SK-N-SH (cell line): ENCODE data around the gene MTCP1. TPM values are rescaled to one million over a fixed set of nuclear protein-coding genes. Genes with fewer than 3 reads are reported as not detected.

ENCODE experiments used
- CTCF ChIA-PET: fragments of 300-600, 350-600 bp; formaldehyde crosslinking; extraction: SDS; loops from one replicate; lab custom pipeline; 2021; lab: Yijun Ruan, JAX
- POLR2A ChIA-PET: fragments of 350-600 bp; sonication (Branson Sonifier 250); formaldehyde crosslinking; extraction: SDS; loops from one replicate; lab custom pipeline; 2020; ENCODE audit warnings: antibody characterized with exemption, inconsistent platforms; lab: Yijun Ruan, JAX
- DNase-seq: peaks from one replicate; pipeline ENCODE4 v3.0.0; 2012
- H2AFZ ChIP-seq: fragments of 200-600 bp; sonication (generic); 2 replicates; pipeline ENCODE4 v1.8.1; 2016; ENCODE audit warnings: antibody characterized with exemption, mild to moderate bottlenecking, low read depth
- H3F3A ChIP-seq: fragments of 200-600 bp; sonication (generic); replicated peaks from 2 replicates; pipeline ENCODE3; 2016; ENCODE audit warnings: antibody characterized with exemption, mild to moderate bottlenecking; ENCODE audit not compliant: insufficient read depth
- H3K27ac ChIP-seq, 2 experiments: fragments of 200-500 bp in 1 of 2; fragments of 200-600 bp in 1 of 2; sonication (Bioruptor generic) in 1 of 2; sonication (generic), shearing (Covaris generic) in 1 of 2; 2 replicates each; pipeline versions ENCODE4 v1.5.1 to v1.6.1; 2014 to 2016; ENCODE audit warnings: low read depth in 2 of 2, inconsistent platforms in 1 of 2, low read length in 1 of 2, mild to moderate bottlenecking in 1 of 2, mixed read lengths in 1 of 2
- H3K27me3 ChIP-seq: fragments of 200-600 bp; sonication (generic), shearing (Covaris generic); 2 replicates; pipeline ENCODE4 v1.6.1; 2016; ENCODE audit warnings: mixed run types; ENCODE audit not compliant: insufficient read depth
- H3K36me3 ChIP-seq, 2 experiments: fragments of 200-500 bp in 1 of 2; fragments of 200-600 bp in 1 of 2; sonication (Bioruptor generic) in 1 of 2; sonication (generic) in 1 of 2; replicated peaks in 1 of 2; 2 replicates each; pipeline versions ENCODE3 to v1.5.1; 2014 to 2016; ENCODE audit warnings: low read length in 1 of 2, mild to moderate bottlenecking in 1 of 2; ENCODE audit not compliant: insufficient read depth in 2 of 2, control insufficient read depth in 1 of 2
- H3K4me1 ChIP-seq, 2 experiments: fragments of 200-500 bp in 1 of 2; fragments of 200-600 bp in 1 of 2; sonication (Bioruptor generic) in 1 of 2; sonication (generic), shearing (Covaris generic) in 1 of 2; 2 replicates each; pipeline versions ENCODE4 v1.5.1 to v1.6.1; 2014 to 2016; ENCODE audit warnings: low read depth in 1 of 2, low read length in 1 of 2, mixed run types in 1 of 2; ENCODE audit not compliant: insufficient read depth in 2 of 2, control insufficient read depth in 1 of 2
- H3K4me2 ChIP-seq: fragments of 200-600 bp; sonication (generic), shearing (Covaris generic); 2 replicates; pipeline ENCODE4 v1.6.1; 2017; ENCODE audit warnings: mixed run types
- H3K4me3 ChIP-seq, 2 experiments: fragments of 200-500 bp in 1 of 2; fragments of 200-600 bp in 1 of 2; sonication (Bioruptor generic) in 1 of 2; sonication (generic), shearing (Covaris generic) in 1 of 2; 2 replicates each; pipeline versions ENCODE4 v1.5.1 to v1.8.1; 2014 to 2016; ENCODE audit warnings: low read depth in 2 of 2, inconsistent platforms in 1 of 2, low read length in 1 of 2, mild to moderate bottlenecking in 1 of 2, mixed read lengths in 1 of 2, moderate library complexity in 1 of 2
- H3K79me2 ChIP-seq: fragments of 200-600 bp; sonication (generic); 2 replicates; pipeline ENCODE4 v1.8.1; 2017; ENCODE audit warnings: mild to moderate bottlenecking; ENCODE audit not compliant: insufficient read depth
- H3K9ac ChIP-seq: fragments of 200-600 bp; sonication (generic); 2 replicates; pipeline ENCODE4 v1.6.1; 2017; ENCODE audit warnings: mixed run types
- H3K9me2 ChIP-seq: fragments of 200-600 bp; sonication (generic); 2 replicates; pipeline ENCODE4 v1.6.1; 2017; ENCODE audit warnings: mixed run types
- H3K9me3 ChIP-seq: fragments of 200-600 bp; sonication (generic); 2 replicates; pipeline ENCODE4 v1.6.1; 2017; ENCODE audit warnings: mixed run types, mild to moderate bottlenecking, moderate library complexity
- H4K20me1 ChIP-seq: fragments of 200-600 bp; sonication (generic); 2 replicates; pipeline ENCODE4 v1.6.1; 2017; ENCODE audit warnings: mild to moderate bottlenecking, mixed run types; ENCODE audit not compliant: insufficient read depth
- CHD2 ChIP-seq: fragments of 150-350 bp; IDR thresholded peaks from 2 replicates; pipeline ENCODE4 v1.6.1; 2018; ENCODE audit warnings: low read length; ENCODE audit not compliant: partially characterized antibody
- ELF1 ChIP-seq: IDR thresholded peaks from 2 replicates; pipeline ENCODE4 v1.4.0; 2012
- EP300 ChIP-seq, 2 experiments: IDR thresholded peaks; 2 replicates each; pipeline versions ENCODE4 v1.4.0 to v1.6.1; 2012; ENCODE audit warnings: borderline replicate concordance in 1 of 2, low read depth in 1 of 2, low read length in 1 of 2
- EZH2phosphoT487 ChIP-seq: fragments of 200-600 bp; sonication (generic); IDR thresholded peaks from 2 replicates; pipeline ENCODE4 v1.6.1; 2017; ENCODE audit warnings: low read depth, mixed run types, mild to moderate bottlenecking, antibody characterized with exemption, moderate library complexity, borderline replicate concordance
- FOXJ3 ChIP-seq: sonication (generic); formaldehyde crosslinking; IDR thresholded peaks from 2 replicates; pipeline ENCODE4 v1.5.1; 2020; ENCODE audit warnings: mild to moderate bottlenecking, missing genetic modification reagents
- FOXM1 ChIP-seq: IDR thresholded peaks from 2 replicates; pipeline ENCODE4 v1.4.0; 2012; ENCODE audit warnings: low read depth, mild to moderate bottlenecking
- GATA2 ChIP-seq: sonication (generic); formaldehyde crosslinking; IDR thresholded peaks from 2 replicates; pipeline ENCODE4 v1.5.0; 2020; ENCODE audit warnings: mild to moderate bottlenecking, missing genetic modification reagents
- JUND ChIP-seq: IDR thresholded peaks from 2 replicates; pipeline ENCODE4 v1.4.0; 2012
- MAX ChIP-seq: IDR thresholded peaks from 2 replicates; pipeline ENCODE4 v1.4.0; 2012; ENCODE audit warnings: low read depth
- MEF2A ChIP-seq: IDR thresholded peaks from 2 replicates; pipeline ENCODE4 v1.4.0; 2012; ENCODE audit warnings: low read depth, borderline replicate concordance
- MXI1 ChIP-seq: IDR thresholded peaks from 2 replicates; pipeline ENCODE4 v1.6.1; 2012; ENCODE audit warnings: mild to moderate bottlenecking, low read depth, low read length, improper control_type of control experiment
- NRF1 ChIP-seq: IDR thresholded peaks from 2 replicates; pipeline ENCODE4 v1.6.1; 2012; ENCODE audit warnings: low read depth, mild to moderate bottlenecking, low read length
- RAD21 ChIP-seq: IDR thresholded peaks from 2 replicates; pipeline ENCODE4 v1.6.1; 2012; ENCODE audit warnings: mild to moderate bottlenecking, low read length
- REST ChIP-seq: IDR thresholded peaks from 2 replicates; pipeline ENCODE4 v1.6.1; 2012; ENCODE audit warnings: mild to moderate bottlenecking, low read depth, low read length, moderate library complexity
- RFX5 ChIP-seq: IDR thresholded peaks from 2 replicates; pipeline ENCODE4 v1.6.1; 2012; ENCODE audit warnings: mild to moderate bottlenecking, improper control_type of control experiment, low read length
- SIN3A ChIP-seq: IDR thresholded peaks from 2 replicates; pipeline ENCODE4 v1.6.1; 2012; ENCODE audit warnings: low read depth, mild to moderate bottlenecking, low read length, moderate library complexity, borderline replicate concordance
- TAF1 ChIP-seq: IDR thresholded peaks from 2 replicates; pipeline ENCODE4 v1.6.1; 2012; ENCODE audit warnings: low read depth, mild to moderate bottlenecking, low read length, moderate library complexity, borderline replicate concordance
- TEAD4 ChIP-seq: IDR thresholded peaks from 2 replicates; pipeline ENCODE4 v1.4.0; 2012; ENCODE audit warnings: mild to moderate bottlenecking, borderline replicate concordance; ENCODE audit not compliant: insufficient read depth
- USF1 ChIP-seq: IDR thresholded peaks from 2 replicates; pipeline ENCODE4 v1.4.0; 2012; ENCODE audit warnings: low read depth, borderline replicate concordance
- USF2 ChIP-seq: fragments of 150-350 bp; IDR thresholded peaks from 2 replicates; pipeline ENCODE4 v1.6.1; 2017; ENCODE audit warnings: antibody characterized with exemption, low read length, low read depth, borderline replicate concordance
- YY1 ChIP-seq: IDR thresholded peaks from 2 replicates; pipeline ENCODE4 v1.4.0; 2012; ENCODE audit warnings: low read depth, mild to moderate bottlenecking
- WGBS: methylation state at CpG from one replicate; pipeline ENCODE4 v1.1.6; 2017; ENCODE audit warnings: low lambda C conversion rate; 5-methylcytosine and 5-hydroxymethylcytosine counted together
- polyA plus RNA-seq, 3 experiments: library from polyadenylated mRNA; depleted of rRNA; stranded (reverse); fragments of >200 nt; gene quantifications; 2 replicates each; pipeline ENCODE4 v1.2.3, GENCODE V29; 2012
- TF ChIP-seq, protein P1 (sequence below): IDR thresholded peaks from 2 replicates; pipeline ENCODE4; 2012

The MTCP1 gene
- polyA plus RNA-seq, 1 of the 3 experiments (the other 2 are of a cell fraction) = 3.7 TPM

GRCh38 chrX:155022585-155022984 lies 48.4 kb downstream of the MTCP1 start, which contains the start of gene F8:
Gene F8, minus strand, starts transcription at chrX:155022723. Its CDS starts 171 bp downstream, at chrX:155022552.
- Histone ChIP-seq H3K4me1 (no peaks in the 10 kb centered on the region), H2AFZ (no peak within 1 kb of the TSS), H3F3A (peaks cover 4% of the 10 kb centered on the region), H3K9ac (no peak within 1 kb of the TSS), H4K20me1 (no peaks in the 10 kb centered on the region), H3K4me3 (no peak within 1 kb of the TSS), H3K36me3 (no peaks in the 10 kb centered on the region), H3K27me3 (no peaks in the 10 kb centered on the region), H3K9me3 (no peaks in the 10 kb centered on the region), H3K9me2 (no peaks in the 10 kb centered on the region), H3K27ac (no peak within 1 kb of the TSS), H3K79me2 (no peaks in the 10 kb centered on the region; the same call in 1 of the 2 replicates), H3K4me2 (no peak within 1 kb of the TSS)
- TF ChIP-seq GATA2 (CRISPR knock-in tag) (no peak), MEF2A (no peak), YY1 (no peak), FOXJ3 (no peak), SIN3A (no peak), RFX5 (no peak), JUND (no peak), EZH2phosphoT487 (no peak), EP300 (IDR thresholded peaks at IDR 0.05; ENCODE audit: borderline replicate concordance in 1 of 2, low read depth in 1 of 2, low read length in 1 of 2) (no peak), ELF1 (no peak), MXI1 (no peak), RAD21 (no peak), CHD2 (no peak)
- TF ChIP-seq, protein P1, sequence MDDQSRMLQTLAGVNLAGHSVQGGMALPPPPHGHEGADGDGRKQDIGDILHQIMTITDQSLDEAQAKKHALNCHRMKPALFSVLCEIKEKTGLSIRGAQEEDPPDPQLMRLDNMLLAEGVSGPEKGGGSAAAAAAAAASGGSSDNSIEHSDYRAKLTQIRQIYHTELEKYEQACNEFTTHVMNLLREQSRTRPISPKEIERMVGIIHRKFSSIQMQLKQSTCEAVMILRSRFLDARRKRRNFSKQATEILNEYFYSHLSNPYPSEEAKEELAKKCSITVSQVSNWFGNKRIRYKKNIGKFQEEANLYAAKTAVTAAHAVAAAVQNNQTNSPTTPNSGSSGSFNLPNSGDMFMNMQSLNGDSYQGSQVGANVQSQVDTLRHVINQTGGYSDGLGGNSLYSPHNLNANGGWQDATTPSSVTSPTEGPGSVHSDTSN = no peak
- no peak for DNase-seq
- CTCF ChIA-PET = no interaction called here
- WGBS = 29% methylated on average over 1 of the region's 1 CpG
- POLR2A ChIA-PET = no interaction called here

DNA sequence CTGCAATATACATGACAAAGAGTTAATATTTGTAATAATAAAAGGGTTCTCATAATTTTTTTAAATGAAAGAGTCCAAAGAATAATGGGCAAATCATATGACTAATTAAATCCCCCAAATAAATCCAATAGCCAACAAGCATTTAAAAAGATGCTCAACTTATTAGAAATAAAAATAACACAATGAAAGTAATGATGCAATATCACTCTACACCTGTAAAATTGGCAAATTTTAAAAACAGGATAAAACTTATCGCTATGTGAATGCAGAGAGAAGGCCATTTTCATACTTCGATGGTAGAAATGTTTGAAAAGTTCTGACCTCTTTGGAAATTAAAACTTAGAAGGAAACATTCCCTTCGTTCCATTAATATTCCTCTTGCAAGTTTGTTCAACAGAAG lies 50.3 kb downstream of the MTCP1 start:
- H3K79me2 ChIP-seq = no peaks in the 10 kb centered on the region
- H3K9ac ChIP-seq = no peak overlapping the region
- H3K4me2 ChIP-seq = no peak overlapping the region
- no peak for DNase-seq
- H3K9me3 ChIP-seq = no peaks in the 10 kb centered on the region
- no peaks in the 10 kb centered on the region for H4K20me1 ChIP-seq
- ChIA-PET CTCF (no interaction called here), POLR2A (no interaction called here)
- no peaks in the 10 kb centered on the region for H3K36me3 ChIP-seq
- WGBS = 44% methylated on average over 3 of the region's 3 CpGs
- no peak overlapping the region for H3K4me3 ChIP-seq
- H3K9me2 ChIP-seq = no peaks in the 10 kb centered on the region
- H2AFZ ChIP-seq = no peak overlapping the region
- no peak overlapping the region for H3K27ac ChIP-seq
- no peaks in the 10 kb centered on the region for H3K27me3 ChIP-seq
- no peaks in the 10 kb centered on the region for H3F3A ChIP-seq
- H3K4me1 ChIP-seq = no peaks in the 10 kb centered on the region
- TF ChIP-seq GATA2 (CRISPR knock-in tag) (no peak), NRF1 (no peak), MAX (no peak), TEAD4 (no peak), MEF2A (no peak), REST (no peak), TAF1 (no peak), USF1 (no peak), FOXM1 (no peak), EP300 (IDR thresholded peaks at IDR 0.05; ENCODE audit: borderline replicate concordance in 1 of 2, low read depth in 1 of 2, low read length in 1 of 2) (no peak), FOXJ3 (no peak), USF2 (no peak)
